AG09309 (cell line): ENCODE results near the gene OR2V2.
"Not testable (repeated sequence)": the region's sequence is repeated elsewhere in the genome, so short reads cannot be mapped to it uniquely, and the experiment has no call there.

Experiments
- DNase-seq: peaks from one replicate; pipeline ENCODE4 v3.0.0-alpha.2; 2010; ENCODE audit warnings: low read depth
- H3K4me3 ChIP-seq: 2 replicates; pipeline ENCODE4 v1.5.1; 2011; ENCODE audit warnings: mild to moderate bottlenecking, low read depth, low read length, moderate library complexity; ENCODE audit not compliant: control insufficient read depth
- CTCF ChIP-seq: IDR thresholded peaks from 2 replicates; pipeline ENCODE4 v1.5.1; 2011; ENCODE audit warnings: mild to moderate bottlenecking, low read depth, low read length, inconsistent platforms; ENCODE audit not compliant: insufficient read depth, control insufficient read depth; ENCODE audit errors: missing control alignments

OR2V2 gene

GRCh38 chr5:181160152-181160754 lies 12.9 kb downstream of the OR2V2 start:
- H3K4me3 ChIP-seq: peak overlapping the region; percentile 39
- TF ChIP-seq CTCF: no peak
- no peak for DNase-seq

DNA sequence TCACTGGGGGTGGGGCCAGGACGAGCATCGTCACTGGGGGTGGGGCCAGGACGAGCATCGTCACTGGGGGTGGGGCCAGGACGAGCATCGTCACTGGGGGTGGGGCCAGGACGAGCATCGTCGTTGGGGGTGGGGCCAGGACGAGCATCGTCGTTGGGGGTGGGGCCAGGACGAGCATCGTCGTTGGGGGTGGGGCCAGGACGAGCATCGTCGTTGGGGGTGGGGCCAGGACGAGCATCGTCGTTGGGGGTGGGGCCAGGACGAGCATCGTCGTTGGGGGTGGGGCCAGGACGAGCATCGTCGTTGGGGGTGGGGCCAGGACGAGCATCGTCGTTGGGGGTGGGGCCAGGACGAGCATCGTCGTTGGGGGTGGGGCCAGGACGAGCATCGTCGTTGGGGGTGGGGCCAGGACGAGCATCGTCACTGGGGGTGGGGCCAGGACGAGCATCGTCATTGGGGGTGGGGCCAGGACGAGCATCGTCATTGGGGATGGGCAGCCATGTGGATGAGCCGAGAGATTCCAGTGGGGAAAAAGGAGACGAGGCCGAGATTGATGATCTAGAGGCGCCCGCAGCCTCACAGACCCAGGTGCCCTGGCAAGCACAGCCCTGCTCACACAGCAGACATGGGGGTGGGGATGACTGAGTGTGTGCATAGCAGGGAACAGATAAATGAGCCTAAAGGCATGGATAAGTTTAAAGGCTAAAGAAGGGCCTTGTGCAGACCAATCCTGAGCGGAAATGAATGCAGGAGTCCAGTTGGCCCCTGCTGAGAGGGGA lies 13.6 kb downstream of the OR2V2 start:
- DNase-seq: not testable (repeated sequence)
- peak overlapping the region; percentile 39 for H3K4me3 ChIP-seq

- DNase-seq: no peak
- no peak for TF ChIP-seq CTCF
- H3K4me3 ChIP-seq: no peak overlapping the region
These were observed 14.3 kb downstream of the OR2V2 start for GRCh38 chr5:181161534-181162175.

GRCh38 chr5:181163487-181164075 lies 16.2 kb downstream of the OR2V2 start:
- no peak for TF ChIP-seq CTCF
- H3K4me3 ChIP-seq: no peak overlapping the region
- DNase-seq: no peak

DNA sequence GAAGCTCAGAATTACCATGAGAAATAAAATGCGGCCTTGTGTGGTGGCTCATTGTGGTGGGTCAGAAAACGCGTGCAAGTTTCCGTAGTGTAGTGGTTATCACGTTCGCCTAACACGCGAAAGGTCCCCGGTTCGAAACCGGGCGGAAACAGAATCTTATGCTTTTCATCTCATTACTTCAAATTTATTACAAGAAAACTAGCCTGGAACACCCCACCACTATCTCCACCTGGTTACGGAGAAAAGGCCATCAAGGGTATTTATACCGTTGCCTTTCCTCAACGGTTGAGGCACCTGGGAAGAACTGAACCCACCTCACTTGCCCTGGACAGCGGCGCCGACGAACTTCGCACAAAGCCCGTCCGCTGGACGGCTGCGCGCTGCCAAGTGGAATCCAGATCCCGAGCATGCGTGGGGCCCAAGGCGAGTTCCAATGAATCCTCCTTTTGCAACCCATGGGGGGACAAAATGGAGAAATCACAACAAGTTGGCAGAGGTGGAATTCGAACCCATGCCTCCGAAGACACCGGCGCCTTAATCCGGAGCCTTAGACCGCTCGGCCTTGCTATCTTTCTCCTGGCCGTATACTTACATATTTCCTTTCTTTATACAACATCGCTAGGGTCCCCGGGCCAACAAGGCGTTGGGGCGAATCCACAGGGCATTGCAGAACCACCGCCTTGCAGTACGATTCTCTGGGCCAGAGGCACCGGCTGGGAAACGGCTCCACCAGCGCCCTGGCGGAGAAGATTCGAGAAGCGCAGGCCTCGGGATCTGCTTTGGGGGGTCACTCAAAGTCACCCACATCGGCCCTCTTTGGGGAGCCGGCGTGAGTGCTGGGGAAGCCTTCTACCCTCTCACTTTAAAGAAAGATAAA lies 16.9 kb downstream of the OR2V2 start:
- TF ChIP-seq CTCF: no peak
- DNase-seq: no peak
- no peak overlapping the region for H3K4me3 ChIP-seq

DNA sequence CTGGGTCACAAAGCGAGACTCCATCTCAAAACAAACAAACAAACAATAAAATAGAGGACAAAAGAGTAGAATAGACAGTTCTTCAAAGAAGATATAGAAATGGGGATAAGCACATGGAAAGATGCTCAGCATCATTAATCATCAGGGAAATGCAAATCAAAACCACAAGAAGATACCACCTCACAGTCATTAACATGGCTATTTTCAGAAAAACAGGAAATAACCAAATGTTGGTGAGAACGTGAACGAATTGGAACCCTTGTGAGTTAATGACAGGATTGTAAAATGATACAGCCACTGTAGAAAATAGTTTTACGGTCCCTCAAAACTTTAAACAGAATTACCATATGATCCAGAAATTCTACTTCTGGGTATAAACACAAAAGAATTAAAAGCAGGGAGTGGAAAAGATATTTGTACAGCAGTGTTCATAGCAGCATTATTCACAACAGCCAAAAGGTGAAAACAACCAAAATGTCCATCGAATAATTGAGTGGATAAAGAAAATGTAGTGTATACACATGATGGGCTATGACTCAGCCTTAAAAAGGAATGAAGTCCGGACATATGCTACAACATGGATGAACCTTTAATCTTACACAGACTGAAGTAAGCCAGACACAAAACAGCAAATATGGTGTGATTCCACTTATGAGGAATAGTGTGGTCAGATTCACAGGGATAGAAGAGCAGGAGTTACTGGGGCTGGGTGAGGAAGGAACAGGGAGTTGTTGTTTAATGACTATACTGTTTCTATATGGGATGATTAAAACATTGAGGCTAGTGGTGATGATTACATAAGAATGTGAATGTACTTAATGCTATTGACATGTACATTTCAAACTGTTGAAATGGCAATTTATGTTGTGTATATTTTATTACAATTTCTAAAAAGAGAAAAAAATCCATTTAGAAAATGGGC lies 19.7 kb downstream of the OR2V2 start:
- no peak overlapping the region for H3K4me3 ChIP-seq
- DNase-seq: no peak
- no peak for TF ChIP-seq CTCF
